Measurements from ENCODE around the gene MB.

- TF ChIP-seq GATA3 (IDR thresholded peaks at IDR 0.05; ENCODE audit: low read depth, low read length) = no peak
- TF ChIP-seq GATA2 (IDR thresholded peaks at IDR 0.05; ENCODE audit: low read depth, low read length) = no peak
Measured at GRCh38 chr22:35586771-35587170, 30.4 kb downstream of the MB start.

All from SH-SY5Y (cell line).